ENCODE measurements around the gene TRA2A. TPM values are rescaled to one million over a fixed set of nuclear protein-coding genes. Genes with fewer than 3 reads are reported as not detected.

The TRA2A gene
- polyA plus RNA-seq (2013) = 66.4 and 67.4 TPM in 2 replicates

- Histone ChIP-seq H3K23ac (ENCODE audit: low read length) (no peak within 1 kb of the TSS), H2AFZ (ENCODE audit: insufficient read depth, low read length, poor library complexity) (peak within 1 kb of the TSS; percentile 91), H2BK120ac (ENCODE audit: insufficient read depth, low read length, poor library complexity) (peak within 1 kb of the TSS; percentile 95), H3K9me3 (ENCODE audit: insufficient read depth, low read depth, low read length) (no peaks in the 10 kb centered on the region), H2AK5ac (ENCODE audit: low read length) (peak within 1 kb of the TSS; percentile 78), H3K9ac (ENCODE audit: low read length) (peak within 1 kb of the TSS; percentile 100), H3K4me2 (ENCODE audit: low read length) (peak within 1 kb of the TSS; percentile 68), H2BK5ac (ENCODE audit: low read depth, low read length, poor library complexity) (peak within 1 kb of the TSS; percentile 87), H3K14ac (ENCODE audit: low read length) (peak within 1 kb of the TSS; percentile 96), H3K4ac (ENCODE audit: low read depth, low read length) (peak within 1 kb of the TSS; percentile 100), H2BK12ac (ENCODE audit: low read length) (peak within 1 kb of the TSS; percentile 1), H3K18ac (ENCODE audit: low read length) (peak within 1 kb of the TSS; percentile 91), H4K12ac (ENCODE audit: low read depth, low read length) (peak within 1 kb of the TSS; percentile 91), H3K4me1 (ENCODE audit: control insufficient read depth in 1 of 2, insufficient read depth in 2 of 2, low read length in 2 of 2) (peaks cover 0 to 4% of the 10 kb centered on the region in 2 experiments), H3K27me3 (ENCODE audit: insufficient read depth, low read length) (no peaks in the 10 kb centered on the region), H4K8ac (ENCODE audit: low read depth, low read length) (peak within 1 kb of the TSS; percentile 95), H3K79me1 (ENCODE audit: low read length) (peaks cover 13% of the 10 kb centered on the region), H3K79me2 (ENCODE audit: control insufficient read depth, insufficient read depth, low read length, poor library complexity) (peaks cover 20% of the 10 kb centered on the region), H3K27ac (ENCODE audit: low read depth, low read length) (peak within 1 kb of the TSS; percentile 85), H3K36me3 (ENCODE audit: control insufficient read depth in 1 of 2, insufficient read depth in 2 of 2, low read length in 2 of 2) (no peaks in the 10 kb centered on the region), H4K91ac (ENCODE audit: low read depth, low read length) (peak within 1 kb of the TSS; percentile 88), H3K4me3 (ENCODE audit: low read depth, low read length) (peak within 1 kb of the TSS; percentile 94)
- WGBS (ENCODE audit: extremely low coverage, insufficient coverage, insufficient read length) = no CpG with 5 or more reads among the region's 50 CpGs
- DNase-seq = peak; percentile 97 to 99
Observed at GRCh38 chr7:23531794-23532489, at the start of gene TRA2A. Gene TRA2A, minus strand, starts transcription at chr7:23531981. Its CDS starts 157 bp downstream, at chr7:23531824.

DNA sequence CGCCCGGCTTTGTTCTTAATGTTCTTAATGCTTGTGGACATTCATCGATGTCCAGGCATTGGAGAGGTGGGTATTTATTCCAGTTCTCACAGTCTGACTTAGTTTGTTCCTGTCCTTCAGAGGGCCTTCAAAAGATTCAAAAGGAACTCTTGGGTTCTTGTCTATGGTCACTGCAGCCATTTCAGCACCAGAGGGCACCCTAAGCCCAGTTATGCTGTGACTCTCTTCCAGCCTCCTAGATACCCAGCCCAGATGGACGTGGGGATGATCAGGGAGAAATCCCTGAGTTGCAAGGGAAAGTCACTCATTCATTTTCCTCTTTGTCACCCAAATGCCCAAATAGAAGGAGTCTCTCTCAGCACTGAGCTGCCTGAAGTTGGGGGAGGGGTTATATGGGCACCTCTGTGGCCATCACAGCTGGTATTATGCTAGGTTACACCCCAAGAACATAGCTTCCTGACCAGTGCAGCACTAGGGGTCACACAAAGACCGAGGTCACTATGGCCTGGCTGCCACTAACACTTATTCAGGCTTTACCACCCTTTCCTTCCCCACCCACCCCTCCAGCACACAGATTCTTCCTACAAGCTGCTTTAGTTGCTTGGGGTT is 38.9 kb upstream of the TRA2A start:
- WGBS (ENCODE audit: extremely low coverage, insufficient coverage, insufficient read length) = no CpG with 5 or more reads among the region's 5 CpGs
- H3K4me1 ChIP-seq (ENCODE audit: control insufficient read depth in 1 of 2, insufficient read depth in 2 of 2, low read length in 2 of 2) = no peaks in the 10 kb centered on the region
- H4K91ac ChIP-seq (ENCODE audit: low read depth, low read length) = no peak overlapping the region
- no peak overlapping the region for H3K9ac ChIP-seq (ENCODE audit: low read length)
- H4K12ac ChIP-seq (ENCODE audit: low read depth, low read length) = peak overlapping the region; percentile 20
- no peak overlapping the region for H2AK5ac ChIP-seq (ENCODE audit: low read length)
- H3K4me3 ChIP-seq (ENCODE audit: low read depth, low read length) = no peak overlapping the region
- no peaks in the 10 kb centered on the region for H3K36me3 ChIP-seq (ENCODE audit: control insufficient read depth in 1 of 2, insufficient read depth in 2 of 2, low read length in 2 of 2)
- peak; percentile 59 to 87 for DNase-seq
- no peak overlapping the region for H3K4me2 ChIP-seq (ENCODE audit: low read length)
- H3K79me2 ChIP-seq (ENCODE audit: control insufficient read depth, insufficient read depth, low read length, poor library complexity) = no peaks in the 10 kb centered on the region
- no peak overlapping the region for H4K8ac ChIP-seq (ENCODE audit: low read depth, low read length)
- no peak overlapping the region for H2BK120ac ChIP-seq (ENCODE audit: insufficient read depth, low read length, poor library complexity)
- no peak overlapping the region for H3K14ac ChIP-seq (ENCODE audit: low read length)
- H2AFZ ChIP-seq (ENCODE audit: insufficient read depth, low read length, poor library complexity) = peak overlapping the region; percentile 56
- no peaks in the 10 kb centered on the region for H3K27me3 ChIP-seq (ENCODE audit: insufficient read depth, low read length)
- H3K27ac ChIP-seq (ENCODE audit: low read depth, low read length) = no peak overlapping the region
- H3K18ac ChIP-seq (ENCODE audit: low read length) = no peak overlapping the region
- H3K79me1 ChIP-seq (ENCODE audit: low read length) = no peaks in the 10 kb centered on the region
- H3K4ac ChIP-seq (ENCODE audit: low read depth, low read length) = no peak overlapping the region
- H3K9me3 ChIP-seq (ENCODE audit: insufficient read depth, low read depth, low read length) = no peaks in the 10 kb centered on the region
- H2BK12ac ChIP-seq (ENCODE audit: low read length) = peak overlapping the region; percentile 33
- H3K23ac ChIP-seq (ENCODE audit: low read length) = no peak overlapping the region
- no peak overlapping the region for H2BK5ac ChIP-seq (ENCODE audit: low read depth, low read length, poor library complexity)

DNA sequence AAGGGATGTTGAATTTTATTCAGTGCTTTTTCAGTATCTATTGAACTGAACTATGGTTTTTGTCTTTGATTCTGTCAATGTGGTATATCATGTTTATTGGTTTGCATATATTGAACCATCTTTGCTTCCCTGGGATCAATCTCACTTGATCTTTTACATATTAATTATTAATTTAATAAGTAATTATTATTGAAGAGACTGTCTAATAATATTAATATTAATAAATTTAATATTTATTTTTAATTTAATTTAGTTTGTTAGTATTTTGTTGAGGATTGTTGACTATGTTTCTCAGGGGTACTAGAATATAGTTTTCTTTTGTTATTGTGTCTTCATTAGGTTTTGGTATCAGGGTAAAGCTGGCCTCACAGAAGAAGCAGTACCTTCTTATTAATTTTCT is 26.5 kb upstream of the TRA2A start:
- no peak overlapping the region for H4K12ac ChIP-seq (ENCODE audit: low read depth, low read length)
- H3K18ac ChIP-seq (ENCODE audit: low read length) = no peak overlapping the region
- H3K9ac ChIP-seq (ENCODE audit: low read length) = no peak overlapping the region
- H3K4ac ChIP-seq (ENCODE audit: low read depth, low read length) = no peak overlapping the region
- H4K8ac ChIP-seq (ENCODE audit: low read depth, low read length) = no peak overlapping the region
- no peaks in the 10 kb centered on the region for H3K36me3 ChIP-seq (ENCODE audit: control insufficient read depth in 1 of 2, insufficient read depth in 2 of 2, low read length in 2 of 2)
- no peak overlapping the region for H4K91ac ChIP-seq (ENCODE audit: low read depth, low read length)
- no peaks in the 10 kb centered on the region for H3K27me3 ChIP-seq (ENCODE audit: insufficient read depth, low read length)
- no peak overlapping the region for H3K27ac ChIP-seq (ENCODE audit: low read depth, low read length)
- no peaks in the 10 kb centered on the region for H3K9me3 ChIP-seq (ENCODE audit: insufficient read depth, low read depth, low read length)
- H3K14ac ChIP-seq (ENCODE audit: low read length) = no peak overlapping the region
- H2AFZ ChIP-seq (ENCODE audit: insufficient read depth, low read length, poor library complexity) = no peak overlapping the region
- H2BK120ac ChIP-seq (ENCODE audit: insufficient read depth, low read length, poor library complexity) = no peak overlapping the region
- no peaks in the 10 kb centered on the region for H3K79me1 ChIP-seq (ENCODE audit: low read length)
- H3K23ac ChIP-seq (ENCODE audit: low read length) = no peak overlapping the region
- no peaks in the 10 kb centered on the region for H3K4me1 ChIP-seq (ENCODE audit: control insufficient read depth in 1 of 2, insufficient read depth in 2 of 2, low read length in 2 of 2)
- H3K79me2 ChIP-seq (ENCODE audit: control insufficient read depth, insufficient read depth, low read length, poor library complexity) = no peaks in the 10 kb centered on the region
- no peak for DNase-seq
- H2AK5ac ChIP-seq (ENCODE audit: low read length) = no peak overlapping the region
- no peak overlapping the region for H2BK12ac ChIP-seq (ENCODE audit: low read length)
- H3K4me3 ChIP-seq (ENCODE audit: low read depth, low read length) = no peak overlapping the region
- H3K4me2 ChIP-seq (ENCODE audit: low read length) = no peak overlapping the region
- H2BK5ac ChIP-seq (ENCODE audit: low read depth, low read length, poor library complexity) = no peak overlapping the region

GRCh38 chr7:23547662-23548061 is 15.9 kb upstream of the TRA2A start:
- Histone ChIP-seq H3K27me3 (ENCODE audit: insufficient read depth, low read length) (no peaks in the 10 kb centered on the region), H3K79me1 (ENCODE audit: low read length) (no peaks in the 10 kb centered on the region), H3K36me3 (ENCODE audit: control insufficient read depth in 1 of 2, insufficient read depth in 2 of 2, low read length in 2 of 2) (no peaks in the 10 kb centered on the region), H4K91ac (ENCODE audit: low read depth, low read length) (no peak overlapping the region), H3K14ac (ENCODE audit: low read length) (no peak overlapping the region), H4K12ac (ENCODE audit: low read depth, low read length) (no peak overlapping the region), H3K4me2 (ENCODE audit: low read length) (no peak overlapping the region), H2BK12ac (ENCODE audit: low read length) (no peak overlapping the region), H3K27ac (ENCODE audit: low read depth, low read length) (no peak overlapping the region), H2BK120ac (ENCODE audit: insufficient read depth, low read length, poor library complexity) (no peak overlapping the region), H3K4ac (ENCODE audit: low read depth, low read length) (no peak overlapping the region), H2BK5ac (ENCODE audit: low read depth, low read length, poor library complexity) (no peak overlapping the region), H4K8ac (ENCODE audit: low read depth, low read length) (no peak overlapping the region), H3K23ac (ENCODE audit: low read length) (no peak overlapping the region), H2AFZ (ENCODE audit: insufficient read depth, low read length, poor library complexity) (no peak overlapping the region), H3K4me3 (ENCODE audit: low read depth, low read length) (no peak overlapping the region), H3K4me1 (ENCODE audit: control insufficient read depth in 1 of 2, insufficient read depth in 2 of 2, low read length in 2 of 2) (no peaks in the 10 kb centered on the region), H2AK5ac (ENCODE audit: low read length) (no peak overlapping the region), H3K79me2 (ENCODE audit: control insufficient read depth, insufficient read depth, low read length, poor library complexity) (no peaks in the 10 kb centered on the region), H3K9ac (ENCODE audit: low read length) (no peak overlapping the region), H3K9me3 (ENCODE audit: insufficient read depth, low read depth, low read length) (no peaks in the 10 kb centered on the region), H3K18ac (ENCODE audit: low read length) (no peak overlapping the region)
- no CpG with 5 or more reads among the region's 4 CpGs for WGBS (ENCODE audit: extremely low coverage, insufficient coverage, insufficient read length)
- no peak for DNase-seq
